Measurements from ENCODE around the gene NRGN.

- TF ChIP-seq SP1 (IDR thresholded peaks at IDR 0.05) (no peak), HDGF (IDR thresholded peaks at IDR 0.05; ENCODE audit: borderline replicate concordance) (no peak), CTBP1 (IDR thresholded peaks at IDR 0.05; ENCODE audit: borderline replicate concordance) (no peak), L3MBTL2 (conservative IDR thresholded peaks at IDR 0.05) (no peak), PKNOX1 (IDR thresholded peaks at IDR 0.05) (no peak), SUZ12 (IDR thresholded peaks at IDR 0.05) (no peak), ZNF384 (IDR thresholded peaks at IDR 0.05) (no peak), FOXA1 (IDR thresholded peaks at IDR 0.05) (no peak), BHLHE40 (IDR thresholded peaks at IDR 0.05; ENCODE audit: borderline replicate concordance) (no peak), FOXM1 (IDR thresholded peaks at IDR 0.05; ENCODE audit: borderline replicate concordance) (no peak), NFRKB (IDR thresholded peaks at IDR 0.05) (no peak), TARDBP (IDR thresholded peaks at IDR 0.05) (no peak), ARNT (IDR thresholded peaks at IDR 0.05) (no peak), ELF4 (IDR thresholded peaks at IDR 0.05) (no peak)
Measured at GRCh38 chr11:124751391-124751740, 11.6 kb downstream of the NRGN start.

Measured in HEK293T (cell line).